SK-N-SH treated with all-trans-retinoic acid at 6 μM for 48 hours (cell line): ENCODE measurements around the gene FAM229B.
"Not testable (repeated sequence)": the region's sequence is repeated elsewhere in the genome, so short reads cannot be mapped to it uniquely, and the experiment has no call there.

Source experiments
- ATAC-seq: fragments of 200-7000 bp; cut with Tn5 transposase; 3 replicates; pipeline ENCODE4 v1.9.1; 2020; ENCODE audit warnings: mild to moderate bottlenecking, moderate library complexity
- ARNTL ChIP-seq: fragments of 450-650 bp; formaldehyde crosslinking; IDR thresholded peaks from 2 replicates; pipeline ENCODE4 v1.5.0; 2020; ENCODE audit warnings: low read depth, mild to moderate bottlenecking, moderate library complexity, borderline replicate concordance
- BACH2 ChIP-seq: fragments of 250-450 bp; sonication (Bioruptor Pico); IDR thresholded peaks from 2 replicates; pipeline ENCODE4 v1.9.0; 2021; ENCODE audit warnings: mild to moderate bottlenecking, borderline replicate concordance
- CSDC2 ChIP-seq: fragments of 250-450 bp; sonication (Bioruptor Pico); IDR thresholded peaks from 2 replicates; pipeline ENCODE4 v1.5.0; 2020; ENCODE audit warnings: mild to moderate bottlenecking, moderate library complexity
- ESRRG ChIP-seq: fragments of 250-450 bp; sonication (Bioruptor Pico); IDR thresholded peaks from 2 replicates; pipeline ENCODE4 v1.6.1; 2021; ENCODE audit warnings: mild to moderate bottlenecking
- GLIS3 ChIP-seq: fragments of 250-450 bp; sonication (Bioruptor Pico); IDR thresholded peaks from 2 replicates; pipeline ENCODE4 v1.5.0; 2020; ENCODE audit warnings: mild to moderate bottlenecking, moderate library complexity
- ISL1 ChIP-seq: fragments of 250-450 bp; sonication (Bioruptor Pico); IDR thresholded peaks from 2 replicates; pipeline ENCODE4 v2.1.2; 2022; ENCODE audit warnings: mild to moderate bottlenecking, moderate library complexity
- OSR1 ChIP-seq: fragments of 250-450 bp; sonication (Bioruptor Pico); IDR thresholded peaks from 2 replicates; pipeline ENCODE4 v1.8.0; 2022; ENCODE audit warnings: moderate library complexity, mild to moderate bottlenecking, inconsistent platforms
- POU6F1 ChIP-seq: fragments of 250-450 bp; sonication (Bioruptor Pico); IDR thresholded peaks from 2 replicates; pipeline ENCODE4 v1.8.0; 2021; ENCODE audit warnings: low read depth, mild to moderate bottlenecking, moderate library complexity, borderline replicate concordance
- PPARA ChIP-seq: fragments of 250-450 bp; sonication (Bioruptor Pico); IDR thresholded peaks from 2 replicates; pipeline ENCODE4 v1.5.0; 2020; ENCODE audit warnings: mild to moderate bottlenecking, borderline replicate concordance
- RARB ChIP-seq: fragments of 250-450 bp; sonication (Bioruptor Pico); IDR thresholded peaks from 2 replicates; pipeline ENCODE4 v1.8.0; 2021; ENCODE audit warnings: mild to moderate bottlenecking, moderate library complexity
- TCF4 ChIP-seq: fragments of 250-450 bp; sonication (Bioruptor Pico); IDR thresholded peaks from 2 replicates; pipeline ENCODE4 v1.8.0; 2021; ENCODE audit warnings: mild to moderate bottlenecking, moderate library complexity, borderline replicate concordance
- TOX ChIP-seq: fragments of 250-450 bp; sonication (Bioruptor Pico); IDR thresholded peaks from 2 replicates; pipeline ENCODE4 v1.8.0; 2021; ENCODE audit warnings: mild to moderate bottlenecking, moderate library complexity, borderline replicate concordance
- ZFP3 ChIP-seq: fragments of 250-450 bp; sonication (Bioruptor Pico); IDR thresholded peaks from 2 replicates; pipeline ENCODE4 v1.5.0; 2020; ENCODE audit warnings: mild to moderate bottlenecking, moderate library complexity
- ZFP30 ChIP-seq: fragments of 450-650 bp; formaldehyde crosslinking; IDR thresholded peaks from 2 replicates; pipeline ENCODE4 v1.5.0; 2022; ENCODE audit warnings: mild to moderate bottlenecking, moderate library complexity
- ZNF565 ChIP-seq: fragments of 450-650 bp; formaldehyde crosslinking; conservative IDR thresholded peaks from 2 replicates; pipeline ENCODE4 v1.5.0; 2020; ENCODE audit warnings: low read depth, mild to moderate bottlenecking, moderate library complexity
- ZNF70 ChIP-seq: fragments of 450-650 bp; formaldehyde crosslinking; IDR thresholded peaks from 2 replicates; pipeline ENCODE4 v1.5.0; 2020; ENCODE audit warnings: mild to moderate bottlenecking, moderate library complexity
- ZNF8 ChIP-seq: fragments of 450-650 bp; formaldehyde crosslinking; IDR thresholded peaks from 2 replicates; pipeline ENCODE4 v1.5.0; 2020; ENCODE audit warnings: mild to moderate bottlenecking, moderate library complexity
- TF ChIP-seq, protein P1 (sequence below): fragments of 250-450 bp; sonication (Bioruptor Pico); IDR thresholded peaks from 2 replicates; pipeline ENCODE4 v1.5.1; 2020; ENCODE audit warnings: low read depth, mild to moderate bottlenecking, moderate library complexity
- TF ChIP-seq, protein P2 (sequence below): fragments of 250-450 bp; sonication (Bioruptor Pico); IDR thresholded peaks from 2 replicates; pipeline ENCODE4 v1.5.0; 2020; ENCODE audit warnings: mild to moderate bottlenecking, moderate library complexity

Gene FAM229B

GRCh38 chr6:112049026-112049799 is 38.2 kb upstream of the FAM229B start (continued):
- no peak for TF ChIP-seq ARNTL (CRISPR knock-in tag)
- TF ChIP-seq OSR1 = no peak

GRCh38 chr6:112049996-112050395 is 37.4 kb upstream of the FAM229B start:
- no peak for ATAC-seq
- TF ChIP-seq, protein P1, sequence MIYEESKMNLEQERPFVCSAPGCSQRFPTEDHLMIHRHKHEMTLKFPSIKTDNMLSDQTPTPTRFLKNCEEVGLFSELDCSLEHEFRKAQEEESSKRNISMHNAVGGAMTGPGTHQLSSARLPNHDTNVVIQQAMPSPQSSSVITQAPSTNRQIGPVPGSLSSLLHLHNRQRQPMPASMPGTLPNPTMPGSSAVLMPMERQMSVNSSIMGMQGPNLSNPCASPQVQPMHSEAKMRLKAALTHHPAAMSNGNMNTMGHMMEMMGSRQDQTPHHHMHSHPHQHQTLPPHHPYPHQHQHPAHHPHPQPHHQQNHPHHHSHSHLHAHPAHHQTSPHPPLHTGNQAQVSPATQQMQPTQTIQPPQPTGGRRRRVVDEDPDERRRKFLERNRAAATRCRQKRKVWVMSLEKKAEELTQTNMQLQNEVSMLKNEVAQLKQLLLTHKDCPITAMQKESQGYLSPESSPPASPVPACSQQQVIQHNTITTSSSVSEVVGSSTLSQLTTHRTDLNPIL (CRISPR knock-in tag) = no peak
- TF ChIP-seq POU6F1 (CRISPR knock-in tag) (no peak), TCF4 (CRISPR knock-in tag) (no peak), ZNF70 (no peak), ESRRG (no peak), ZFP3 (CRISPR knock-in tag) (no peak), ZFP30 (CRISPR knock-in tag) (no peak), BACH2 (CRISPR knock-in tag) (no peak)

- ATAC-seq = no peak
- TF ChIP-seq POU6F1 (CRISPR knock-in tag) = no peak
- no peak for TF ChIP-seq ZFP30 (CRISPR knock-in tag)
- TF ChIP-seq CSDC2 (CRISPR knock-in tag) = no peak
- no peak for TF ChIP-seq ZNF8
- TF ChIP-seq PPARA = no peak
- TF ChIP-seq GLIS3 (CRISPR knock-in tag) = no peak
- TF ChIP-seq ZFP3 (CRISPR knock-in tag) = no peak
- no peak for TF ChIP-seq TCF4 (CRISPR knock-in tag)
- TF ChIP-seq, protein P1 (CRISPR knock-in tag) = no peak
- no peak for TF ChIP-seq OSR1
- no peak for TF ChIP-seq RARB (CRISPR knock-in tag)
- no peak for TF ChIP-seq ISL1 (CRISPR knock-in tag)
- TF ChIP-seq BACH2 (CRISPR knock-in tag) = no peak
Observed at GRCh38 chr6:112050429-112050828, 37.0 kb upstream of the FAM229B start.

DNA sequence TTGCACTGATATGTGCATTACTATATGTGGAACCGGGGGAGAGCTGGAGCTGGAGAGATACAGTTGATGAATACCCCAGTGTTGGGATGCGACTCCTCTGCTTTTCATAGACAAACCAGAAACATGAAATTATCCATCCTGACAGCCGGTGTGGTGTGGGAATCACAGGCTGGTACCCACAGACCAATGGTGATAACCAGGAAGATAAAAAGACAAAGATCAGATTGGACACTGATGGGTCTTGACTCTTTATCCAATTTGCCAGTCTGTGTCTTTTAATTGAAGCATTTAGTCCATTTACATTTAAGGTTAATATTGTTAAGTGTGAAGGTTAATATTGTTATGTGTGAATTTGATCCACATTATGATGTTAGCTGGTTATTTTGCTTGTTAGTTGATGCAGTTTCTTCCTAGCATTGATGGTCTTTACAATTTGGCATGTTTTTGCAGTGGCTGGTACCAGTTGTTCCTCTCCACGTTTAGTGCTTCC is 36.1 kb upstream of the FAM229B start:
- ATAC-seq = not testable (repeated sequence)

DNA sequence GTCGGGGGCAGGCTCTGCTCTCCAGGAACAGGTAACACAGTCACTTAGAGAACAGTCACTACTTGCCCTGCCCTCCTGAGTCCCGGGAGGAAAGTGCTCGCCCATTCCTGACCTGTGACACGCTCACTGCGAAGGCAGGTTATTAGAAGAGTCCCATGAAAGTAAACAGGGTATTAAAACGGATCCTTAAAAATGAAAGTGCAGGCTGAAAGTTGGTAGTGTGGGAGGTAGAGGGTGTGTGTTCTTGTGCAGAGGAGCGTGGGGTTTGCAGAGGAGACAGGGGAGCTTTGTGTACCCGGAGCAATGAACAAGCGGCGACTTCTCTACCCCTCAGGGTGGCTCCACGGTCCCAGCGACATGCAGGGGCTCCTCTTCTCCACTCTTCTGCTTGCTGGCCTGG is 33.4 kb upstream of the FAM229B start, which contains the start of gene CCN6:
TSS of gene CCN6 (plus strand) at position 104 of the 400 bp plus-strand sequence. CDS start at position 358, 254 bp downstream.
- no peak for ATAC-seq
- TF ChIP-seq ESRRG (no peak), ZNF70 (no peak), ZNF565 (no peak)
- TF ChIP-seq, all 23 proteins: peak for 0

GRCh38 chr6:112054555-112055190 is 32.7 kb upstream of the FAM229B start:
- ATAC-seq = no peak
- TF ChIP-seq, protein P2, sequence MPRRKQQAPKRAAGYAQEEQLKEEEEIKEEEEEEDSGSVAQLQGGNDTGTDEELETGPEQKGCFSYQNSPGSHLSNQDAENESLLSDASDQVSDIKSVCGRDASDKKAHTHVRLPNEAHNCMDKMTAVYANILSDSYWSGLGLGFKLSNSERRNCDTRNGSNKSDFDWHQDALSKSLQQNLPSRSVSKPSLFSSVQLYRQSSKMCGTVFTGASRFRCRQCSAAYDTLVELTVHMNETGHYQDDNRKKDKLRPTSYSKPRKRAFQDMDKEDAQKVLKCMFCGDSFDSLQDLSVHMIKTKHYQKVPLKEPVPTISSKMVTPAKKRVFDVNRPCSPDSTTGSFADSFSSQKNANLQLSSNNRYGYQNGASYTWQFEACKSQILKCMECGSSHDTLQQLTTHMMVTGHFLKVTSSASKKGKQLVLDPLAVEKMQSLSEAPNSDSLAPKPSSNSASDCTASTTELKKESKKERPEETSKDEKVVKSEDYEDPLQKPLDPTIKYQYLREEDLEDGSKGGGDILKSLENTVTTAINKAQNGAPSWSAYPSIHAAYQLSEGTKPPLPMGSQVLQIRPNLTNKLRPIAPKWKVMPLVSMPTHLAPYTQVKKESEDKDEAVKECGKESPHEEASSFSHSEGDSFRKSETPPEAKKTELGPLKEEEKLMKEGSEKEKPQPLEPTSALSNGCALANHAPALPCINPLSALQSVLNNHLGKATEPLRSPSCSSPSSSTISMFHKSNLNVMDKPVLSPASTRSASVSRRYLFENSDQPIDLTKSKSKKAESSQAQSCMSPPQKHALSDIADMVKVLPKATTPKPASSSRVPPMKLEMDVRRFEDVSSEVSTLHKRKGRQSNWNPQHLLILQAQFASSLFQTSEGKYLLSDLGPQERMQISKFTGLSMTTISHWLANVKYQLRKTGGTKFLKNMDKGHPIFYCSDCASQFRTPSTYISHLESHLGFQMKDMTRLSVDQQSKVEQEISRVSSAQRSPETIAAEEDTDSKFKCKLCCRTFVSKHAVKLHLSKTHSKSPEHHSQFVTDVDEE = no peak
- TF ChIP-seq GLIS3 (CRISPR knock-in tag) = no peak
- TF ChIP-seq TOX (CRISPR knock-in tag) = no peak
- TF ChIP-seq POU6F1 (CRISPR knock-in tag) = no peak
- TF ChIP-seq, protein P1 (CRISPR knock-in tag) = no peak
- TF ChIP-seq ESRRG = no peak
- TF ChIP-seq TCF4 (CRISPR knock-in tag) = no peak
